ENCODE results near the gene PALLD.

The PALLD gene

DNA sequence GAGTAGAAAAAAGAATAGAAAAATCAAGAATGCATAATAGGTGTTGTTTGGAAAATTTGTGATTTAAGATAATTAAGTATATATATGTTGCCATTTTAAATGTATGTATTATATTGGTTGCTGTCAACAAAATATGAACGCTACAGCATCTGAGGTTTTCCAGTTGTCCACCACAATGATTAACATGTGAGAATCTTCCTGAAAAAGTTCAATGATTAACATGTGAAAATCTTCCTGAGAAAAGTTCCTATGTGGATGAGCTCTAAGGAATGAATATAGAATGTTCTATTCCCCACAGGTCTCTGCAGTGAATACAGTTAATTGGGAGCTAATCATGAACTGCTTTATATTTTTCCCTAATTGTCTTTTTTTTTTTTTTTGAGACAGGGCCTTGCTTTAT lies 298.5 kb downstream of the PALLD start:
- TF ChIP-seq GATA3 (IDR thresholded peaks at IDR 0.05; ENCODE audit: low read depth, low read length) (no peak), GATA2 (IDR thresholded peaks at IDR 0.05; ENCODE audit: low read depth, low read length) (no peak)

DNA sequence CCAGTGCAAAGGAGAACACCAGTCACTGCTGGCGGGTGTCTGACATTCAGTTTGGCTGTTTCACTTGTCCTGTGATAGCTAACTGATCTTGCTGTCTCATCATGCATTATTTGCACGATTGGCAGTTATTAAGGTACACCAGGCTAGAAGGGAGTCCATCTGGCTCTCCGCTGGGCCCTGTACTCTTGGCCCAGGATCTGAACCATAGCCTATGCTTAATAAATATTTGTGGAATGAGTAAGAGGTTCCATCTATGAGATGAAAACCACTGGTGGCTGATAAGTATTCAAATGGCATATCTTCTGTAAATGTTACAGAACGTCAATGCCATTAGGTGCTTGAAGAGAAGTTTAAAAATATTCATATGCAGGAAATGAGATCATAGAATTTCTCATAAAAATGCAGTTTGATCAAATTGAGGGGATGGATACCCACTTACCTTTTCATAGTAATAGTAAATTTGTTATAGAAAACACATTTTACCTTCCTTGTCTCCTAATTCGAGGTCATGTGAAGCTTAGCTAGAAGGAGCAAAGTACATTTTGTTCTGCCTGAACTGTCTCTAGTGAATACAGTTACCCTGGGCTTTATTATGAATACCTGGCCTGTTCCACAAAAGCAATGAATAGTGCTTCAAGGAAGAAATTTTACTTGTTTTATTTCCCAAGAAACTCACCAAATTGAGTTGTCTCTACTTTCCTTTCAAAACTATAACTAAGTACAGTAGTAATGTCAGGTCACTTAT lies 299.7 kb downstream of the PALLD start:
- TF ChIP-seq GATA2 (IDR thresholded peaks at IDR 0.05; ENCODE audit: low read depth, low read length) (no peak), GATA3 (IDR thresholded peaks at IDR 0.05; ENCODE audit: low read depth, low read length) (no peak)

DNA sequence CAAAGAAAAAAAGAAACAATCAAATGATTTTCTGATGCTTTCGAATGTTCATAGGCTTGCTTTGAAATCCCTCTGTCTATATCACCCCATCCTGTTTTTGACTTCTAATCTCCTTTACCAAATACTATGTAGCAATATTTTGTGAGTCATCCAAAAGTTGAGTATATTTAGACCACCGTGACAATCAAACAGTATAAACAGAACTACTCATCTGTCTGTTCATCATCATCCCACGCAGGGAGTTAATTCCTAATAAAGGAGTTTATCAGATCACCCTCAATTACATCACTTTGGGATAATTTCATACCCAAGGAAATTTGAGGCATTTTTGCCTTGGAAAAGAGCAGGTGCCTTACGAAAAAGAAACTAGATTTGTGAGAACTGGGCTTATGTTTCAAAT lies 300.3 kb downstream of the PALLD start:
- TF ChIP-seq GATA2 (IDR thresholded peaks at IDR 0.05; ENCODE audit: low read depth, low read length): no peak
- no peak for TF ChIP-seq GATA3 (IDR thresholded peaks at IDR 0.05; ENCODE audit: low read depth, low read length)

DNA sequence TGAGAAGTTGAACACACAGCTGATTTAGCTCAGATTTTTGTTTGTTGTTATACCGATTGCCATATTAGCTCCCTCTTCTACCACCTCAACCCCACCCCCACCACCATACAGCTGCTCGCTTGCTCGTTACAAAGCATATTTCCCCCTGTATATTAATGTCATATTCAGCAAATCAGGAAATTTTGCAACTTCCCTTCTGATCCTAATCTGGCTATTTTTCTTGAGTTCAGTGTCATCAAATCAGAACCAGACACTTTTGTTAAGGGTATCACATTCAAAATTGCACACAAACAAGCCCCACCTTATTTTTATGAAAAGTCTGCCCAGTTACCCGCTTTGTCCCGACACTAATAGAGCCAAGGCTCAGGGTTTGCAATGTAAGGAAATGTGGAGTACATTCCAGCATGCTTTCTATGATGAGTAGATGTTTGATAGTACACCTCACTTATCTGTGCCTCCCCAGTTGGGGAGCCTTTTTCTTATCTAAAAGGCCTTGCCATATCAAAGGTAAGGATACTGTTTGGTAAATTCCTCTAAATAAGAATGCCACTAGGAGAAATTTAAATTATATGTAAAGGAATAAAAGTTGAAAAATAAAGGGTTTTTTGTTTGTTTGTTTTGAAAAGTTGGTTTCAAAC lies 301.0 kb downstream of the PALLD start:
- TF ChIP-seq GATA3 (IDR thresholded peaks at IDR 0.05; ENCODE audit: low read depth, low read length): no peak
- TF ChIP-seq GATA2 (IDR thresholded peaks at IDR 0.05; ENCODE audit: low read depth, low read length): no peak

DNA sequence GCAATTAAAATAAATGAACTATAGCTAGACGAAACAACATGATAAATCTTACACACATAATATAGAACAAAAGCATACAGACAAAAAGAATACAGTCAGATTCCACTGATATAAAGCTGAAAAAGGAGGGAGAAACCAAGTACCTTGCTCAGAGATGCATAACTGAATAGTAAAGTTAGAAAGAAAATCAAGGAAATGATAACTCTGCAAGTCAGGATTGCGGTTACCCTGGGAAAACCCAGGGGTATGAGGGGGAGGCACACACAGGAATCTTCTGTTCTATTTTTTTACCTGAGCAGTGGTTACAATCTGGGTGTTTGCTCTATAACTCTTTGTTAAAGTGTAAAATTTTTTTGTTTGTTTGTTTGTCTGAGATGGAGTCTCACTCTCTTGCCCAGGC lies 304.1 kb downstream of the PALLD start:
- TF ChIP-seq GATA3 (IDR thresholded peaks at IDR 0.05; ENCODE audit: low read depth, low read length) (no peak), GATA2 (IDR thresholded peaks at IDR 0.05; ENCODE audit: low read depth, low read length) (no peak)

DNA sequence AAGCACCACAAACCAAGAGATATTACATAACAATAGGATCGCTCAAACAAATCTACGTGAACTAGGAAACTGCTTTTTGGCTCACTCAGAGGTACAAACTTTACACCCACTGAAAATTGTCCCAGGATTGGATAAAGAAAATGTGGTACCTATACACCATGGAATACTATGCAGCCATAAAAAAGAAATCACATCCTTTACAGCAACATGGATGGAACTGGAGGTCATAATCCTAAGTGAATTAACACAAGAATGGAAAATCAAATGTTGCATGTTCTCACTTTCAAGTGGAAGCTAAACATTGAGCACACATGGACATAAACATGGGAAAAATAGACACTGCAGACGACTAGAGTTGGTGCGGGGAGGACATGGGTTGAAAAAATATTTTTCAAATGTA lies 305.4 kb downstream of the PALLD start:
- TF ChIP-seq GATA3 (IDR thresholded peaks at IDR 0.05; ENCODE audit: low read depth, low read length): no peak
- no peak for TF ChIP-seq GATA2 (IDR thresholded peaks at IDR 0.05; ENCODE audit: low read depth, low read length)

DNA sequence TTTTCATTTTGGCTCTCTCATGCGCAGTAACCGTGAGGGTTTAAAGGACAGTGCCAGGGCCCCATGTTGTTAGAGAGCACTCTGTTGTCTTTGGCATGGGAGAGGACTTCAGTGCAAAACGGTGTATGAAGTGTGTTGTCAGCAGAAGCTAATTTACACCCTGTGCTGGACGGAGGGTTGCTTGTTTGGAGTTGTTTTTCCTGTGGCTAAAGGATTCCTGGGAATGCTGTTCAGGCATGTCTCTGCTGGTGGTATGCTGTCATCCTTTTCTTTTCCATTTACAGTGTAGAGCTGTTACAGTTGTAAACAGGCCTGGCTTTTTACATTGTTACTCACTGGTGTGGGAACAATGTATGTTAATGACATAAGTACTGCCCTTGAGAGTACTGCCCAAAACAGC lies 306.9 kb downstream of the PALLD start:
- no peak for TF ChIP-seq GATA3 (IDR thresholded peaks at IDR 0.05; ENCODE audit: low read depth, low read length)
- no peak for TF ChIP-seq GATA2 (IDR thresholded peaks at IDR 0.05; ENCODE audit: low read depth, low read length)

DNA sequence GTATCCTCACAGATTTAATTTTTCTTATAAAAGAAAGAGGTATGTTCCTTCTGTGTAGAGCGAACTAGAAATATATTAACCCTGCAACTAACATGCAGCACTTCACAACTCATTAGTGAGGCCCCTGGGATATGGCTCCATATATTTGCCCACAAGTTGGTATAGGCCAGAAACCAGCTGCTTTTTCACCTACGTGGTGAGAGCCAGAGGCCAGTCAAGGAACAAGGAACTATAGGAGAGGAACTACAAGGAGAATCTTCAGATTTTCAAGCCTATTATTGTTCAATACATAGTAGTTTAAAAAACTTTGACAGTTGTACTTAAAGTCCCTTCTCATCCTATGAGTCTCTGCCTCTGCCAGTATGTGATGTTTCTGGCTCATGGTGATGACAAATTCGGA lies 307.3 kb downstream of the PALLD start:
- no peak for TF ChIP-seq GATA3 (IDR thresholded peaks at IDR 0.05; ENCODE audit: low read depth, low read length)
- no peak for TF ChIP-seq GATA2 (IDR thresholded peaks at IDR 0.05; ENCODE audit: low read depth, low read length)

DNA sequence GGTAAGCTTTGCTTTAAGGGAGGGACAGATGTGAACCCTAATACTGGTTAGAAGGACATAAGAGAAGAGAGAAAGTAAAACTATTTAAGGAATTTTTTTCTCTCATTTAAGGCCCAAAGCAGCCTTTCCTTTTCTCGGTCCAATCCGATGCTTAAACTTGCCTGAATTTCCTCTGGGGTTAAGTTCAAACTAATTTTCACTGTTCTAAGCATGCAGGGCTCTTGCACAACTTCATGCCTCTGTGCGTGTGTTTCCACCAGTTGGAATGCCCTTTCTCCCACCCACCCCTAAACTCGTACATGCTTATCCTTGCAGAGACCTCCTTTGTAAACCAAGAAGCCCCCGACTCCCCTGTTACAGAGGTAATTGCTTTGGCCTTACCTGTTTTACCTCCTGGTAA lies 308.5 kb downstream of the PALLD start:
- TF ChIP-seq GATA2 (IDR thresholded peaks at IDR 0.05; ENCODE audit: low read depth, low read length): no peak
- TF ChIP-seq GATA3 (IDR thresholded peaks at IDR 0.05; ENCODE audit: low read depth, low read length): no peak

DNA sequence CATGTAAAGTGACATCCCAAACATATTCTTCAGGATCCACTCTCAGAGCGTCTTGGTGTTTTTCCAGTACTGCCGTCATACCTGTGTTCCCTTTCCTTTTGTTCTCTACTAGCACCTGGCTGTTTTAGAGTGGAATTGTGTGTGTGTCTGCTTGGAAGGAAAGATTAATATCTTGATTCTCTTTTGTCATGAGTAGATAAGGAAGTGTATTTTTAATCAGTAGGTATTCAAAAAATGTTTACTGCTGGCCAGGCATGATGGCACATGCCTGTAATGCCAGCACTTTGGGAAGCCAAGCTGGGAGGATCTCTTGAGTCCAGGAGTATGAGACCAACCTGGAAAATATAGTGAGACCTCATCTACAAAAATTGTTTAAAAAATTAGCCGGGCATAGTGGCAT lies 314.4 kb downstream of the PALLD start:
- no peak for TF ChIP-seq GATA3 (IDR thresholded peaks at IDR 0.05; ENCODE audit: low read depth, low read length)
- no peak for TF ChIP-seq GATA2 (IDR thresholded peaks at IDR 0.05; ENCODE audit: low read depth, low read length)

DNA sequence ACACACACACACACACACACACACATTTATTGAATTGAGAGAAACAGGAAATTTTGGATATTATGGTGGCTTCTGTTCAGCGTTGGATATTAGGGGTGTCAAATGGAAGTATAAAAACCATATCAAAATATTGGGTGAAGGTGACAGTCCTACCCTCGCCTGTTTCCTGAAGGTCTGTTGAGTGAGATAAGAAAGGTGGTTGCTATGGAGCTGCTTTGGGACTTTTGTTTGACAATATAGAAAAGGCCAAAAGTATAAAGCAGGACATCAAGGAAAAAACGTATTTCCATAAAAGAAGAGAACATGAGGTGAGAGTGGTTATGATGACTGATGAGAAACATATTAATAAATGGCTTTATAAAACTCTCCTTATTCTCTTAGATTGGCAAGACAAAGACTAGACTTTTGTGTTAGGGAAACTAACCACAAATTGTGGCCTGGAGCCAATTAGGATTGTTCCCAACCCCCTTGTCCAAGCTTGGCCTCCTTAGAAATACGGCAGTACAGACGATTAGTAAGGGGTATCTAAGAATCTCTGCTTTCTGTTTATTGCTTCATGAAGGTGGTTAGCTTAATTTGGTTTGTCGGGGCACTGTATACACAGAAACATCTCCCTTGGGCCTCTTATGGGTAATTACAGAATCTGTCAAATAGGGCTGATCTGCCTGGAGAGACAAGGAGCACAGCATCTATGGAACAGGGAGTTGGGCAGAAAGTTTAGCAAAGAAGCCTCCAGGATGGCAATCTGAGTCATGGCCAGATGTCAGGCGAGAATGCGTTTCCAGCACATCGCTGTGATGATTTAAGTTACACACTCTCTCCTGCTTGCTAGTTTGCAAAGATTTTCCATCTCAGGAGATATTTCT lies 315.2 kb downstream of the PALLD start:
- no peak for TF ChIP-seq GATA2 (IDR thresholded peaks at IDR 0.05; ENCODE audit: low read depth, low read length)
- TF ChIP-seq GATA3 (IDR thresholded peaks at IDR 0.05; ENCODE audit: low read depth, low read length): no peak

DNA sequence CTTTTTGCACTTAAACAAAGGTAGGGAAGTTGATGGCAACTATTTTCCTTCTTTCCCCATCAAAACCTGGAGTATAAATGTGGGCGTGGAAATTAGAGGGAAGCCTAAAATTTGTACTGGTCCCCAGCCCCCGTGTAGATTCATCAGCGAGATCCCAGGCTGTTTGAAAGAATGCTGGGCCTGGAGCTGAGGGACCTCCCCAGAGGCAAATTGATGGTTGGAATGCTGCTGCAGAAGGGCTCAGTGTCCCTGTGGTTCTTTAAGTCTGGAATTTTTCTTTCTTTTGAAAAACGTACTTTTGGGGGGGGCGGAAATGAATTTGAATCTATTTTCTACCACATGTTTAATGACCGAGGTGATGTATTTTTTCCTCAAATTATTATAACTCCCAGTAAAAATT lies 316.0 kb downstream of the PALLD start:
- TF ChIP-seq GATA3 (IDR thresholded peaks at IDR 0.05; ENCODE audit: low read depth, low read length) (no peak), GATA2 (IDR thresholded peaks at IDR 0.05; ENCODE audit: low read depth, low read length) (no peak)

DNA sequence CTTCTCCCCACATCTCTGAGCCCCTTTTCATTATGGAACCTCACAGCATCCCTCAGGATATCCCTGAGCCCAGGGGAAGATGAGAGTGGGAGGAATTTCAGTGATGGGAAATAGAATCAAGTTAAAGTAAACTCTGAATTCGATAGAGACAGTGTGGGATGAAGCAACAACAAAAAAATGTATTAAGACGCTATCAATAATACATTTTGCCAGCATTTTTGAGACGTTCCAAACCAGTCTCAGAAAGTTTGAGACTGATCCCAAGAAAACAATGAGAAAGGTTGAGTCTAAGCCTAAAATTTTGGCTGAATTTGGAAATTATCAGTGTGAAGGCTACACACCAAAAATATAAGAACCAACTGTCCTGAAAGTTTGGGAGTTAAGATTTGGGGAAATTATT lies 317.0 kb downstream of the PALLD start:
- TF ChIP-seq GATA3 (IDR thresholded peaks at IDR 0.05; ENCODE audit: low read depth, low read length) (no peak), GATA2 (IDR thresholded peaks at IDR 0.05; ENCODE audit: low read depth, low read length) (no peak)
